SK-N-MC (cell line): ENCODE results near the gene TUBGCP3.

Experiments used
- EZH2 ChIP-seq: fragments of 200-600 bp; sonication (generic); IDR thresholded peaks from one replicate; pipeline ENCODE4 v1.6.1; 2017; ENCODE audit warnings: antibody characterized with exemption
- POLR2AphosphoS5 ChIP-seq: IDR thresholded peaks from 2 replicates; pipeline ENCODE4 v1.6.1; 2012; ENCODE audit warnings: mild to moderate bottlenecking, low read depth, low read length, borderline replicate concordance

GRCh38 chr13:112629161-112629560 lies 41.2 kb upstream of the TUBGCP3 start:
- TF ChIP-seq POLR2AphosphoS5 (no peak), EZH2 (no peak)
